Bronchial epithelial cell (primary cell): ENCODE results near the gene CPSF3. TPM values are rescaled to one million over a fixed set of nuclear protein-coding genes. Genes with fewer than 3 reads are reported as not detected.
A peak's percentile ranks its signal among the peaks of the same experiment; 100 is the strongest.

Experiments used
- DNase-seq: peaks from one replicate; pipeline ENCODE4 v3.0.0-alpha.2; 2010; ENCODE audit warnings: low read depth
- FAIRE-seq: peaks from 2 replicates; lab custom pipeline; 2011; peaks lifted over from hg19 to GRCh38; lab: Jason Lieb, UNC
- H3K27me3 ChIP-seq: 2 replicates; pipeline ENCODE4 v1.5.1; 2011; ENCODE audit warnings: low read length; ENCODE audit not compliant: control insufficient read depth, insufficient read depth
- H3K36me3 ChIP-seq: 2 replicates; pipeline ENCODE4 v1.5.1; 2011; ENCODE audit warnings: low read length; ENCODE audit not compliant: control insufficient read depth, insufficient read depth
- H3K4me3 ChIP-seq: 2 replicates; pipeline ENCODE4 v1.5.1; 2011; ENCODE audit warnings: mild to moderate bottlenecking, low read depth, low read length, control low read depth
- CTCF ChIP-seq: IDR thresholded peaks from 2 replicates; pipeline ENCODE4 v1.5.1; 2011; ENCODE audit warnings: mild to moderate bottlenecking, moderate library complexity, low read length, control low read depth, inconsistent platforms; ENCODE audit not compliant: insufficient read depth, severe bottlenecking
- total RNA-seq: library from RNA; depleted of rRNA; stranded (reverse); fragments of >200 nt; gene quantifications from 2 replicates; pipeline ENCODE4 v1.2.1, GENCODE V29; 2014

The CPSF3 gene
- total RNA-seq, 1 donor from 2014 or later: 50.8 TPM

DNA sequence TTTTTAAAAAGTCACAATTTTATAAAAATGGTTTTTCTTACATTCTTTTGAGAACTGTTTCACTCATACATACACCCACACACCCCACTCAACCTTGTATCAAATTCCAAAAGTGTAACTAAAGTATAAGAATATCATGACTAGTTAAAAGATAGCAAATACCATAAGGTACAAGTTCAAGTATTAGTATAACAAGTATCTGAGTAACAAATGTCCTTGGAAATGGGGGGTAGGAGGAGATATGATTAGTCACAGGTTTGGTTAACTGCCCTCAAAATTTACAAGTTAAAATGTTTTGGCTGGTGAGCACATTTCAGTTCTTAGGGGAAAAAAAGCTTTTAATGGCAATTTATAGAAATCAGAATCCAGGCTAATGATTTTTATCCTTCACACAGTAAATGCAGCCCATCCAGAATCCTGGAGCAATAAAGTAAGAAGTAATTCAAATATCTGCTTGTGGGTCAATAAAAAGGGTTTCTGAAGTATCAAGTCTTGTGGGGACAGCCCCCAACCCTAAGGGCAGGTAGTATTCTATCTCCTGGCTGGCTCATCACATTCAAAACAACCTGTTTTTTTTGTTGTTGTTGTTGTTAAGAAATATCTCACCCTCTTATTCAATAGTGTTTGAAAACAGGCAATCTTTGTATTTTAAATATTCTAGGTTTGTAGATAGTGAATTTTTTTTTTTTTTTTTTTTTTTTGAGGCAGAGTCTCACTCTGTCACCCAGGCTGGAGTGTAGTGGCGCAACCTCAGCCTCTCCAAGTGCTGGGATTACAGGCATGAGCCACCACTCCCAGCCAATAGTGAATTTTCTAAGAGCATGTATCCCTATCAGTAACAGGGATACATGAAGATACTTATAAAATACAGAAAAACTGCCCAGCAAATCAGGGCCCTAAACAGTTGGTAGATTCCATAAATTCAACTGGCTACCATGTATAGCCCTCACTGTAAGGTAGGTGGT, 65.4 kb downstream of the CPSF3 start:
- peaks cover 40% of the 10 kb centered on the region for H3K36me3 ChIP-seq
- FAIRE-seq (no peak), DNase-seq (no peak)

DNA sequence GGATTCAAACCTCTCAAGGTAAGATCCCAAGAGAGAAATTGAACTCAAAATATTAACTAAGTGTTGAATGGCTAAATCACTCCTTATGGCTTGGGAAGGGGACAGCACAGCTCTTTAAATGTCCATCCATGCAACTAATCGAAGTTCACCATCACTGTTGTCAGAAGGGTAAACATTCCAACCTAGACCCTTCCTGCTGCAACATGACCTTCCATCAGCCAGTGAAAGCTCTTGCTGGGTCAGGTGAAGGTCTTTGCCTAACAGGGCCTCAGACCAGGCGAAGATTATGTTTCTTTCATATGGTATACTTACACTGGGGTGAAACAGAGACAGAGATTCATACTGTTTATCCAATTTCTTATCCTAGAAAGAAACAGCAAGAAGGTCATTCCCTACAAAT, 67.3 kb downstream of the CPSF3 start:
- H3K27me3 ChIP-seq: no peaks in the 10 kb centered on the region
- peaks cover 33% of the 10 kb centered on the region for H3K36me3 ChIP-seq
- DNase-seq (no peak), FAIRE-seq (no peak)
- no peak overlapping the region for H3K4me3 ChIP-seq
- no peak for TF ChIP-seq CTCF

More for the DNA sequence above, 65.4 kb downstream of the CPSF3 start:
- no peak for TF ChIP-seq CTCF
- H3K27me3 ChIP-seq: no peaks in the 10 kb centered on the region
- H3K4me3 ChIP-seq: no peak overlapping the region

DNA sequence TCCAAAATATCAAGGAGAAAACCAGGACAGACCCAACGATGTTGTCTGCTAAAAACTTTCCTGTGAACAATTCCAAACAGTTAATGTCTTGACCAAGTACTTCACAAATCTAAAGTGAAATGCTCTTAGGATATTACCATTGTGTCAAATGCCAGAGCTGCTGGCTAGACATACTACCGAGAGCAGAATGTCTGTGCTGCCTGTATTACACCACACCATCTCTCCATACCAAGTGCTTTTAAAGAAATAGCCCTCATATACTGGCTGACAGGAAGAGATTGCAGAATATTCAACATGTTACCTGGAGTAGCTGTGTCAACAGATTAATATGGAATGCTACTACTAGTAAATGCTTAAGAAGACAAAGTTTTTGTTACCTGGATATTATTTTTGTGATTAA, 69.5 kb downstream of the CPSF3 start:
- peaks cover 31% of the 10 kb centered on the region for H3K36me3 ChIP-seq
- TF ChIP-seq CTCF: no peak
- no peak for FAIRE-seq
- H3K27me3 ChIP-seq: no peaks in the 10 kb centered on the region
- no peak overlapping the region for H3K4me3 ChIP-seq
- DNase-seq: no peak

- Histone ChIP-seq H3K36me3 (peaks cover 27% of the 10 kb centered on the region), H3K27me3 (no peaks in the 10 kb centered on the region), H3K4me3 (no peak overlapping the region)
- no peak for DNase-seq
- TF ChIP-seq CTCF: no peak
- FAIRE-seq: no peak
Observed at GRCh38 chr2:9493478-9493877, 70.0 kb downstream of the CPSF3 start.

GRCh38 chr2:9494081-9494480, 70.6 kb downstream of the CPSF3 start:
- no peaks in the 10 kb centered on the region for H3K27me3 ChIP-seq
- FAIRE-seq (no peak), DNase-seq (no peak)
- no peak for TF ChIP-seq CTCF
- peaks cover 27% of the 10 kb centered on the region for H3K36me3 ChIP-seq
- H3K4me3 ChIP-seq: no peak overlapping the region

DNA sequence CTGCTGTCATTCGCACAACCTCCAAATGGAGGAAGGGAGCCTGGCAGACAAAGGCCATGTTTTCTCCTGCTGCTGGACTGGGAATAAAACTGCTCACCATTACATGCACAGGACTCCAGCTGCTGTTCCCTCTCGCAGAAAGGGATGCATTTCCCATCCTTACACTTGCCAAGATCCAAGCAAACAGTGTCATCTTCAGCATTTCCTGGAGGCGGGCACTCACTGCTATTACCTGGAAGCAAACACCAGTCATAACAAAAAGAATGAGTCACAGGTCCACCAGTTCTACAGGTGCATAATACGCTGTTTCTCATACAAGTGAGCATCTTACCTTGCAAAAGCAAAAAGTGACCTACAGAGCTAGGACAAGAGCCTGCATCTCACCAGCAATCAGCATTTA, 73.6 kb downstream of the CPSF3 start:
- Histone ChIP-seq H3K36me3 (peaks cover 15% of the 10 kb centered on the region), H3K27me3 (no peaks in the 10 kb centered on the region), H3K4me3 (no peak overlapping the region)
- DNase-seq (peak; percentile 85), FAIRE-seq (no peak)
- no peak for TF ChIP-seq CTCF
